T-helper 1 cell treated with Interleukin-12 subunit alpha and Interleukin-12 subunit beta and Interleukin-4 antibody, amounts not matched to agents 30 ng/mL and 1 ng/mL, for 36 hours (primary cell): ENCODE measurements around the gene FCHO1. TPM values are rescaled to one million over a fixed set of nuclear protein-coding genes. Genes with fewer than 3 reads are reported as not detected.
"Not testable (repeated sequence)": the region's sequence is repeated elsewhere in the genome, so short reads cannot be mapped to it uniquely, and the experiment has no call there.

Experiments used
- intact Hi-C: fragments of 100-400 bp; cut with micrococcal nuclease; formaldehyde crosslinking; loops from one replicate; pipeline ENCODE4 v1.15.1; 2024
- total RNA-seq: library from RNA; stranded (reverse); gene quantifications from 2 replicates; pipeline ENCODE4 v1.2.3, GENCODE V29; 2022

The FCHO1 gene
- total RNA-seq, 1 donor from 2014 or later: 94.1 TPM

GRCh38 chr19:17762505-17763229 is 11.4 kb downstream of the FCHO1 start:
- intact Hi-C loops: no loop called here

GRCh38 chr19:17764348-17764747 is 13.1 kb downstream of the FCHO1 start:
- intact Hi-C loops: no loop called here

GRCh38 chr19:17765069-17765618 is 13.9 kb downstream of the FCHO1 start:
- intact Hi-C loops: no loop called here

- intact Hi-C loops: loop anchor here (1.0 kb wide), 1 partner anchor 63 kb away; no protein-coding TSS in a partner anchor
Measured at GRCh38 chr19:17766543-17767131, 15.4 kb downstream of the FCHO1 start.

GRCh38 chr19:17767559-17767958 is 16.3 kb downstream of the FCHO1 start:
- intact Hi-C loops: no loop called here

GRCh38 chr19:17770613-17771012 is 19.3 kb downstream of the FCHO1 start:
- intact Hi-C loops: no loop called here

GRCh38 chr19:17772172-17772571 is 20.9 kb downstream of the FCHO1 start:
- intact Hi-C loops: no loop called here

- intact Hi-C loops: loop anchor here (1.0 to 2.0 kb wide), 2 partner anchors 9 to 71 kb away; no protein-coding TSS in a partner anchor
Measured at GRCh38 chr19:17775245-17775927, 24.1 kb downstream of the FCHO1 start.

GRCh38 chr19:17775991-17776803 is 24.9 kb downstream of the FCHO1 start:
- intact Hi-C loops: loop anchor here (1.0 to 2.0 kb wide), 2 partner anchors 8 to 71 kb away; no protein-coding TSS in a partner anchor

- intact Hi-C loops: not testable (repeated sequence)
Measured at GRCh38 chr19:17777840-17778239, 26.6 kb downstream of the FCHO1 start.

GRCh38 chr19:17778251-17778967 is 27.1 kb downstream of the FCHO1 start:
- intact Hi-C loops: no loop called here

GRCh38 chr19:17778968-17779929 is 28.0 kb downstream of the FCHO1 start:
- intact Hi-C loops: no loop called here

GRCh38 chr19:17780781-17781180 is 29.5 kb downstream of the FCHO1 start:
- intact Hi-C loops: no loop called here

GRCh38 chr19:17783721-17784120 is 32.4 kb downstream of the FCHO1 start:
- intact Hi-C loops: loop anchor here (1.0 kb wide), 3 partner anchors 8 to 79 kb away; no protein-coding TSS in a partner anchor

GRCh38 chr19:17784201-17785008 is 33.1 kb downstream of the FCHO1 start:
- intact Hi-C loops: loop anchor here (1.0 kb wide), 3 partner anchors 9 to 80 kb away; no protein-coding TSS in a partner anchor

GRCh38 chr19:17787274-17787913 is 36.1 kb downstream of the FCHO1 start:
- intact Hi-C loops: no loop called here

- intact Hi-C loops: no loop called here
Measured at GRCh38 chr19:17788632-17789031, 37.4 kb downstream of the FCHO1 start.
